Keratinocyte (primary cell): ENCODE results near the gene APBB2. TPM values are rescaled to one million over a fixed set of nuclear protein-coding genes. Genes with fewer than 3 reads are reported as not detected.

Source experiments
- DNase-seq: peaks from one replicate; pipeline ENCODE4 v3.0.0-alpha.2; 2011; ENCODE audit warnings: low read depth, missing footprints, low spot score
- FAIRE-seq: peaks from 2 replicates; lab custom pipeline; 2011; peaks lifted over from hg19 to GRCh38; lab: Jason Lieb, UNC
- H2AFZ ChIP-seq: 2 replicates; pipeline ENCODE4 v1.6.0; 2012; ENCODE audit warnings: low read length, control low read depth, inconsistent platforms; ENCODE audit not compliant: control insufficient read depth
- H3K27ac ChIP-seq: 2 replicates; pipeline ENCODE4 v1.5.1; 2011; ENCODE audit warnings: low read length; ENCODE audit not compliant: control insufficient read depth, insufficient read depth
- H3K27me3 ChIP-seq: 3 replicates; pipeline ENCODE4 v1.6.0; 2011; ENCODE audit warnings: low read length; ENCODE audit not compliant: control insufficient read depth, insufficient read depth; ENCODE audit errors: extremely low read depth
- H3K36me3 ChIP-seq, 2 experiments: 2 replicates in 1 of 2; 3 replicates in 1 of 2; pipeline ENCODE4 v1.5.1; 2011; ENCODE audit warnings: low read length in 2 of 2, mild to moderate bottlenecking in 1 of 2; ENCODE audit not compliant: control insufficient read depth in 2 of 2, insufficient read depth in 2 of 2; ENCODE audit errors: extremely low read depth in 1 of 2
- H3K4me1 ChIP-seq: 3 replicates; pipeline ENCODE4 v1.5.1; 2011; ENCODE audit warnings: low read length; ENCODE audit not compliant: control insufficient read depth, insufficient read depth; ENCODE audit errors: extremely low read depth
- H3K4me2 ChIP-seq: 3 replicates; pipeline ENCODE4 v1.6.0; 2011; ENCODE audit warnings: low read depth, low read length; ENCODE audit not compliant: control insufficient read depth, insufficient read depth; ENCODE audit errors: extremely low read depth
- H3K4me3 ChIP-seq, 3 experiments: fragments of 200-600 bp in 1 of 3; sonication (generic) in 1 of 3; 2 replicates in 2 of 3; 3 replicates in 1 of 3; pipeline ENCODE4 v1.5.1; 2011 to 2016; ENCODE audit warnings: low read length in 3 of 3, mild to moderate bottlenecking in 3 of 3, control low read depth in 2 of 3, inconsistent platforms in 1 of 3, low read depth in 1 of 3, mixed read lengths in 1 of 3, mixed run types in 1 of 3, moderate library complexity in 1 of 3; ENCODE audit not compliant: control insufficient read depth in 2 of 3, insufficient read depth in 2 of 3; ENCODE audit errors: extremely low read depth in 1 of 3
- H3K79me2 ChIP-seq: 2 replicates; pipeline ENCODE4 v1.6.0; 2012; ENCODE audit warnings: low read length; ENCODE audit not compliant: control insufficient read depth, insufficient read depth
- H3K9ac ChIP-seq: 3 replicates; pipeline ENCODE4 v1.6.0; 2011; ENCODE audit warnings: low read length; ENCODE audit not compliant: control insufficient read depth, insufficient read depth; ENCODE audit errors: extremely low read depth
- H3K9me1 ChIP-seq: 3 replicates; pipeline ENCODE4 v1.6.0; 2011; ENCODE audit warnings: low read length; ENCODE audit not compliant: control insufficient read depth, insufficient read depth; ENCODE audit errors: extremely low read depth
- H3K9me3 ChIP-seq: 2 replicates; pipeline ENCODE4 v1.5.1; 2012; ENCODE audit warnings: low read depth, low read length; ENCODE audit not compliant: control insufficient read depth
- H4K20me1 ChIP-seq: 3 replicates; pipeline ENCODE4 v1.6.0; 2011; ENCODE audit warnings: low read length; ENCODE audit not compliant: control insufficient read depth, insufficient read depth; ENCODE audit errors: extremely low read depth
- CTCF ChIP-seq, 3 experiments: IDR thresholded peaks in 1 of 3; conservative IDR thresholded peaks in 1 of 3; optimal IDR thresholded peaks in 1 of 3; 2 replicates in 2 of 3; 3 replicates in 1 of 3; pipeline versions ENCODE3 to v1.5.1; 2011; ENCODE audit warnings: low read length in 3 of 3, mild to moderate bottlenecking in 3 of 3, moderate library complexity in 2 of 3, control low read depth in 1 of 3, inconsistent platforms in 1 of 3; ENCODE audit not compliant: insufficient read depth in 2 of 3; ENCODE audit errors: extremely low read depth in 1 of 3
- EZH2 ChIP-seq: IDR thresholded peaks from one replicate; pipeline ENCODE4 v1.6.1; 2012; ENCODE audit warnings: inconsistent platforms, mild to moderate bottlenecking, low read length, moderate library complexity
- dilution Hi-C: fragments of 300-500 bp; cut with MboI; formaldehyde crosslinking; loops from one replicate; pipeline ENCODE4 v1.7.0; 2020; ENCODE audit warnings: low sequenced_read_pairs; ENCODE audit not compliant: extremely low pct_ligation_motif_present
- polyA plus RNA-seq, 5 experiments: library from polyadenylated mRNA; depleted of rRNA in 3 of 5; stranded (reverse) in 3 of 5; stranded (forward) in 1 of 5; unstranded in 1 of 5; fragments of >200 nt; gene quantifications; 1 replicate in 1 of 5; 2 replicates in 3 of 5; 3 replicates in 1 of 5; pipeline versions ENCODE4 v1.2.1 to v1.2.3, GENCODE V29; 2011 to 2012; ENCODE audit warnings: missing spikeins in 2 of 5, low read depth in 1 of 5, low replicate concordance in 1 of 5

APBB2 gene
- polyA plus RNA-seq, 1 donor (not counting 4 experiments of a cell fraction or from before 2014, with no cell fraction given): 57.3 TPM

- no peak for FAIRE-seq
- DNase-seq: no peak
- no peak overlapping the region for H3K4me2 ChIP-seq
- no peaks in the 10 kb centered on the region for H3K4me1 ChIP-seq
- H3K27ac ChIP-seq: no peak overlapping the region
- no peak overlapping the region for H3K9ac ChIP-seq
- TF ChIP-seq EZH2: no peak
- no peak for TF ChIP-seq CTCF (optimal IDR thresholded peaks at IDR 0.05 in 1 of 3, IDR thresholded peaks at IDR 0.05 in 1 of 3, conservative IDR thresholded peaks at IDR 0.05 in 1 of 3; ENCODE audit: extremely low read depth in 1 of 3, insufficient read depth in 2 of 3, low read length in 3 of 3)
- H3K27me3 ChIP-seq: no peaks in the 10 kb centered on the region
- H3K36me3 ChIP-seq: no peaks in the 10 kb centered on the region
- H3K9me1 ChIP-seq: no peaks in the 10 kb centered on the region
- H2AFZ ChIP-seq: no peak overlapping the region
- H4K20me1 ChIP-seq: no peaks in the 10 kb centered on the region
- H3K9me3 ChIP-seq: no peaks in the 10 kb centered on the region
- no peaks in the 10 kb centered on the region for H3K79me2 ChIP-seq
- dilution Hi-C loops: no loop called here
- H3K4me3 ChIP-seq: no peak overlapping the region
These were observed 409.7 kb downstream of the APBB2 start for GRCh38 chr4:40804598-40804997.

- no peaks in the 10 kb centered on the region for H3K4me1 ChIP-seq
- H4K20me1 ChIP-seq: no peaks in the 10 kb centered on the region
- no peaks in the 10 kb centered on the region for H3K36me3 ChIP-seq
- dilution Hi-C loops: no loop called here
- H2AFZ ChIP-seq: no peak overlapping the region
- no peaks in the 10 kb centered on the region for H3K79me2 ChIP-seq
- H3K4me2 ChIP-seq: no peak overlapping the region
- TF ChIP-seq CTCF (optimal IDR thresholded peaks at IDR 0.05 in 1 of 3, IDR thresholded peaks at IDR 0.05 in 1 of 3, conservative IDR thresholded peaks at IDR 0.05 in 1 of 3; ENCODE audit: extremely low read depth in 1 of 3, insufficient read depth in 2 of 3, low read length in 3 of 3) (no peak), EZH2 (no peak)
- no peaks in the 10 kb centered on the region for H3K9me1 ChIP-seq
- H3K9me3 ChIP-seq: no peaks in the 10 kb centered on the region
- no peaks in the 10 kb centered on the region for H3K27me3 ChIP-seq
- H3K9ac ChIP-seq: no peak overlapping the region
- H3K27ac ChIP-seq: no peak overlapping the region
- H3K4me3 ChIP-seq: no peak overlapping the region
- no peak for FAIRE-seq
- DNase-seq: no peak
These were observed 414.3 kb downstream of the APBB2 start for GRCh38 chr4:40800064-40800463.
